ENCODE measurements around the gene PHRF1. TPM values are rescaled to one million over a fixed set of nuclear protein-coding genes. Genes with fewer than 3 reads are reported as not detected.

The PHRF1 gene
- total RNA-seq, 3 donors from 2014 or later (not counting 1 experiment from before 2014, with no cell fraction given), result 46.1 to 52.0 (median 46.9) TPM

DNA sequence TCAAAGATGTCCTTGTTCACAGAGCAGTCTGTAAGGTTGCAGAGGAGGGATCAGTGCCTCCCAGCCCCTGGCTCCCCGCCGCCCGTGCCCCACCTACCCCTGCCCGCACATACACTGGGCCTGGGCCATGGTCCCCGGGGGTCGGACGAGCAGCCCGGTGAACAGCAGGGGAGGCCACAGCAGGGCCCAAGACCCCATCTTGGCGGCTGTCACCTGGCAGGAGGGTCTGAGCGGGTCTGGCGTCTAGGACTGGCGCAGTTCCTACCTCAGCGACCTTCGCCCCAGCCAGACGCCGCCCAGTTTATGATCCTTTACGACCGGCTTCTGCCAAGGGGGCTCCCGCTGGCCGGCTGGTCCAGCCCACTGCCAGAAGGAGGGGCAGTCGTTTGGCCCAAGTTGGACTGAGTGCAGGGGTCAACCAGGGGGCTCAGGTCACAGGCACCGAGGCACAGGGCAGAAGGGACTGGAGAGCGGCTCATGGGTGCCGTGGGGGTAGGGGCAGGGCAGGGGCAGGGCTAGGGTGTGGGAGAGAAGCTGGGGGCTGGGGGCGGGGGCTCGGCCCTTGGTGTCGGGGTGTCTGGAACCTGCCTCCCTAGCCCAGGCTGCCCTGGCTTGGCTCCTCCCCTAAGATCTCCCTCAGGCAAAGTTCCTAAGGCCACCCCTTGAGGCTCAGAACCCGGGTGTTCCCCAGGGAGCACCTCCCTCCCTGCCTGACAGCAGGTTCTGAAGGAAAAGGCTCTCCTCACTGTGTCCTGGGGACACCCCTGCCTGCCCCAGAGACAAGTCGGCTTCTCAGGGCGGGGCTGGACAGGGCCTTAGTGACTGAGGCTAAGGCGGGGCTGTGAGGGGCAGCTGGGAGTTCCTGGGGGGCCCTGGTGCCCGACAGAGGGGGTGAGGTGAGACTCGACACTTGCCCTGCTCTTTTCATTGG is 48.7 kb downstream of the PHRF1 start, which contains the start of gene CDHR5:
CDHR5 (minus strand) TSS at position 251 of the 931 bp plus-strand sequence; CDS start at position 198, 53 bp downstream.
- peaks cover 23% of the 10 kb centered on the region for H3K4me1 ChIP-seq (ENCODE audit: control insufficient read depth, insufficient read depth, low read length)
- TF ChIP-seq, protein P1, sequence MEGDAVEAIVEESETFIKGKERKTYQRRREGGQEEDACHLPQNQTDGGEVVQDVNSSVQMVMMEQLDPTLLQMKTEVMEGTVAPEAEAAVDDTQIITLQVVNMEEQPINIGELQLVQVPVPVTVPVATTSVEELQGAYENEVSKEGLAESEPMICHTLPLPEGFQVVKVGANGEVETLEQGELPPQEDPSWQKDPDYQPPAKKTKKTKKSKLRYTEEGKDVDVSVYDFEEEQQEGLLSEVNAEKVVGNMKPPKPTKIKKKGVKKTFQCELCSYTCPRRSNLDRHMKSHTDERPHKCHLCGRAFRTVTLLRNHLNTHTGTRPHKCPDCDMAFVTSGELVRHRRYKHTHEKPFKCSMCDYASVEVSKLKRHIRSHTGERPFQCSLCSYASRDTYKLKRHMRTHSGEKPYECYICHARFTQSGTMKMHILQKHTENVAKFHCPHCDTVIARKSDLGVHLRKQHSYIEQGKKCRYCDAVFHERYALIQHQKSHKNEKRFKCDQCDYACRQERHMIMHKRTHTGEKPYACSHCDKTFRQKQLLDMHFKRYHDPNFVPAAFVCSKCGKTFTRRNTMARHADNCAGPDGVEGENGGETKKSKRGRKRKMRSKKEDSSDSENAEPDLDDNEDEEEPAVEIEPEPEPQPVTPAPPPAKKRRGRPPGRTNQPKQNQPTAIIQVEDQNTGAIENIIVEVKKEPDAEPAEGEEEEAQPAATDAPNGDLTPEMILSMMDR (IDR thresholded peaks at IDR 0.05), result no peak
- Mint-ChIP-seq H3K36me3 (no peaks in the 10 kb centered on the region), H3K4me3 (no peak within 1 kb of the TSS), H3K27ac (no peak within 1 kb of the TSS), H3K27me3 (ENCODE audit: low read depth in 2 of 2) (peaks cover 13 to 20% of the 10 kb centered on the region in 2 donors), H3K9me3 (no peaks in the 10 kb centered on the region), H3K4me1 (peaks cover 21 to 23% of the 10 kb centered on the region in 2 donors)
- DNase-seq (no peak), ATAC-seq (no peak)
- H3K27ac ChIP-seq (ENCODE audit: low read length), result no peak within 1 kb of the TSS
- H3K4me3 ChIP-seq (ENCODE audit: low read length), result no peak within 1 kb of the TSS
- H3K27me3 ChIP-seq (ENCODE audit: control insufficient read depth, insufficient read depth, low read length), result peaks cover 13% of the 10 kb centered on the region
- intact Hi-C loops (cut with micrococcal nuclease), result no loop called here
- no peaks in the 10 kb centered on the region for H3K9me3 ChIP-seq (ENCODE audit: control insufficient read depth, insufficient read depth, low read length)
- no peaks in the 10 kb centered on the region for H3K36me3 ChIP-seq (ENCODE audit: control insufficient read depth, insufficient read depth, low read length)
- 92% methylated on average over 33 of the region's 33 CpGs for WGBS (ENCODE audit: insufficient coverage)

DNA sequence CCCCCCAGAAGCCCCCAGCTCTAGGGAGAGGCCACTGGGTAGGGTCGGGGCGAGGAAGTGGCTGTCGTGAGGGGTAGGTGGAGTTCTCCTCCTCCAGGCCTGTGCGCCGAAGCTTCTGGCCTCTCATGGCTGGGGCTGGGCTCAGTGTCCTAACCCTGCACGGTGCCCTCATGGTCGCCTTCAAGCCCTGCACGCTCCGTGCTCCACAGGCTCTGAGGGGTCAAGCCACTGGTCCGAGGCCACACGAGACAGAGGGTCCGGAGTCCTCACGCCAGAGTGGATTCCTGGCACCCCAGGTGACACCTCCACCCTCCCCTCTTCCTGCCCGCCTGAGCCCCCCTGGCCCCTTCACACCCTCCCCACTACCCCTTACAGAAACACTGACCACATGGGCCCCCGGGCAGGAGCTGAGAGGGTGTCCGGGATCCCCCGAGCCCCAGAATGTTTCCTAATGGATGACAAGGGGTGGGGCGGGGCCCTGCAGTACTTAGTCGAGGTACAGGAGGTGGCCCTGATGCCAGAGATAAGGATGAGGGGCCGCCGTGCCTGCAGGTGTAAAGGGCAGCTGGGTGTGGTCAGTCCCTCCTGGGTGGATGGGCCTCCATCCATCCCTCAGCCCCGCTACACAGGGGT is 49.5 kb downstream of the PHRF1 start:
- no peak for DNase-seq
- Histone ChIP-seq H3K36me3 (ENCODE audit: control insufficient read depth, insufficient read depth, low read length) (no peaks in the 10 kb centered on the region), H3K4me3 (ENCODE audit: low read length) (no peak overlapping the region), H3K27me3 (ENCODE audit: control insufficient read depth, insufficient read depth, low read length) (peaks cover 13% of the 10 kb centered on the region), H3K9me3 (ENCODE audit: control insufficient read depth, insufficient read depth, low read length) (no peaks in the 10 kb centered on the region), H3K27ac (ENCODE audit: low read length) (no peak overlapping the region), H3K4me1 (ENCODE audit: control insufficient read depth, insufficient read depth, low read length) (peaks cover 23% of the 10 kb centered on the region)
- 83% methylated on average over 22 of the region's 22 CpGs for WGBS (ENCODE audit: insufficient coverage)
- no peak for ATAC-seq
- H3K36me3 Mint-ChIP-seq, result no peaks in the 10 kb centered on the region
- no peak overlapping the region for H3K4me3 Mint-ChIP-seq
- H3K9me3 Mint-ChIP-seq, result no peaks in the 10 kb centered on the region
- TF ChIP-seq, protein P1 (IDR thresholded peaks at IDR 0.05), result no peak
- H3K27me3 Mint-ChIP-seq (ENCODE audit: low read depth in 2 of 2), result peaks cover 13 to 20% of the 10 kb centered on the region in 2 donors
- H3K4me1 Mint-ChIP-seq, result peaks cover 21 to 23% of the 10 kb centered on the region in 2 donors
- intact Hi-C loops (cut with micrococcal nuclease), result no loop called here
- no peak overlapping the region for H3K27ac Mint-ChIP-seq

DNA sequence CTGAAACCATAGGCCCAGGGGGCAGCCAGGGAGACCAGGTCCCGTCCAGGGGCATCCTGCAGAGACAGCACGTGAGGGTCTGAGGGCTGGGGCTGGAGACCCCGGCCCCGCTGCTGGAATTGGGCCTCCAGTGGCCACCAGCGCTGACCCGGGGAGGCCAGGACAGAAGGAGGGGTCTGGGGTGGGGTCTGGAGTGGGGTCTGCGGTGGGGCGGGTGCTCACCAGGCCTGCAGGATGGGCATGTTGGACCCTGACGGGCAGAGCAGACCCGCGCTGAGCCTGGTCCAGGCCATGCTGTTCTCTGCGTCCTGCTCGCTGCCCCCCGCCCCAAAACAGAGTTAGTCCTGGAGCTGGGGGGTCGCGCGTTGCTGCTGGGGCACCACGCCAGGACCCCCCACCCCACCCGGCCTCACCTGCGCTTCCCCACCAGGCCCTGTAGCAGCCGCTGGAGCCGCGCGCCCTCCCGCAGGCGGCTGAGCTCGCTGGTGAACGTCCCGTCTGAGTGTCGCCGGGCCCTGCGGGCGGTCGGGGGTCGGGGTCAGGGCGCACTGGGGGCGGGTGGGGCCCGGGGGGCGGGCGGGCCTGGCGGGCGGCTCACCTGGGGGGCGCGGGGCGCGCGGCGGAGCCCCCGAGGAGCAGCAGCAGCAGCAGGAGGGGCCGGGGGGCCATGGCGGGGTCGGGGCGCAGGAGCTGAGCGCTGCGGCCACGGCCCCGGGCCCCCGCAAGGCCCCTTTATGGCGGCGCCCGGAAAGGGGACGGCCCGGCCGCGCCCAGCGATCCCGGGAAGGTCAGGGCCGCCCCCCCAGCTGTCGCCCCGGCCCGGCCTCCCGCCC is 50.4 kb downstream of the PHRF1 start, which contains the start of gene SCT:
SCT (minus strand) TSS at position 707 of the 833 bp plus-strand sequence; CDS start at position 669, 38 bp downstream.
- TF ChIP-seq, protein P1 (IDR thresholded peaks at IDR 0.05), result no peak
- no peak for DNase-seq
- Histone ChIP-seq H3K27me3 (ENCODE audit: control insufficient read depth, insufficient read depth, low read length) (peaks cover 13% of the 10 kb centered on the region), H3K27ac (ENCODE audit: low read length) (no peak within 1 kb of the TSS), H3K4me1 (ENCODE audit: control insufficient read depth, insufficient read depth, low read length) (peaks cover 23% of the 10 kb centered on the region), H3K36me3 (ENCODE audit: control insufficient read depth, insufficient read depth, low read length) (no peaks in the 10 kb centered on the region), H3K4me3 (ENCODE audit: low read length) (no peak within 1 kb of the TSS), H3K9me3 (ENCODE audit: control insufficient read depth, insufficient read depth, low read length) (no peaks in the 10 kb centered on the region)
- Mint-ChIP-seq H3K9me3 (no peaks in the 10 kb centered on the region), H3K4me1 (peaks cover 21 to 23% of the 10 kb centered on the region in 2 donors), H3K27ac (peak within 1 kb of the TSS in 1 of 2 donors; percentile 67), H3K4me3 (peak within 1 kb of the TSS; percentile 15), H3K27me3 (ENCODE audit: low read depth in 2 of 2) (peaks cover 13 to 20% of the 10 kb centered on the region in 2 donors), H3K36me3 (no peaks in the 10 kb centered on the region)
- 9% methylated on average over 72 of the region's 72 CpGs for WGBS (ENCODE audit: insufficient coverage)
- intact Hi-C loops (cut with micrococcal nuclease), result no loop called here
- ATAC-seq, result no peak

All from natural killer cell (primary cell).